Measurements from ENCODE around the gene ASIC3.
"Not testable (repeated sequence)": the region's sequence is repeated elsewhere in the genome, so short reads cannot be mapped to it uniquely, and the experiment has no call there.

The ASIC3 gene

GRCh38 chr7:151035026-151035717 lies 13.2 kb upstream of the ASIC3 start:
- Histone ChIP-seq H3K4me1 (ENCODE audit: control insufficient read depth, insufficient read depth, low read length) (peaks cover 10% of the 10 kb centered on the region), H3K9ac (ENCODE audit: low read length in 2 of 2) (no peak overlapping the region), H3K9me3 (ENCODE audit: control insufficient read depth in 2 of 2, low read length in 2 of 2) (no peaks in the 10 kb centered on the region), H3K36me3 (ENCODE audit: control insufficient read depth in 2 of 2, insufficient read depth in 2 of 2, low read length in 2 of 2) (peaks cover 18 to 25% of the 10 kb centered on the region in 2 donors), H3K4me3 (ENCODE audit: low read length in 2 of 2) (no peak overlapping the region), H3K27ac (ENCODE audit: low read length) (no peak overlapping the region), H3K27me3 (ENCODE audit: control insufficient read depth in 1 of 2, insufficient read depth in 2 of 2, low read length in 2 of 2) (no peaks in the 10 kb centered on the region)

- H3K36me3 ChIP-seq (ENCODE audit: control insufficient read depth in 2 of 2, insufficient read depth in 2 of 2, low read length in 2 of 2): peaks cover 18 to 25% of the 10 kb centered on the region in 2 donors
These were observed 12.4 kb upstream of the ASIC3 start for GRCh38 chr7:151035902-151036301.

GRCh38 chr7:151038951-151039849 lies 9.1 kb upstream of the ASIC3 start:
- peaks cover 29 to 35% of the 10 kb centered on the region in 2 donors for H3K36me3 ChIP-seq (ENCODE audit: control insufficient read depth in 2 of 2, insufficient read depth in 2 of 2, low read length in 2 of 2)
- no peak overlapping the region for H3K4me3 ChIP-seq (ENCODE audit: low read length in 2 of 2)
- H3K27ac ChIP-seq (ENCODE audit: low read length): no peak overlapping the region
- no peaks in the 10 kb centered on the region for H3K9me3 ChIP-seq (ENCODE audit: control insufficient read depth in 2 of 2, low read length in 2 of 2)
- no peaks in the 10 kb centered on the region for H3K27me3 ChIP-seq (ENCODE audit: control insufficient read depth in 1 of 2, insufficient read depth in 2 of 2, low read length in 2 of 2)
- peaks cover 10% of the 10 kb centered on the region for H3K4me1 ChIP-seq (ENCODE audit: control insufficient read depth, insufficient read depth, low read length)
- H3K9ac ChIP-seq (ENCODE audit: low read length in 2 of 2): no peak overlapping the region

More at GRCh38 chr7:151035902-151036301, 12.4 kb upstream of the ASIC3 start:
- no peaks in the 10 kb centered on the region for H3K27me3 ChIP-seq (ENCODE audit: control insufficient read depth in 1 of 2, insufficient read depth in 2 of 2, low read length in 2 of 2)
- no peak overlapping the region for H3K4me3 ChIP-seq (ENCODE audit: low read length in 2 of 2)
- peaks cover 10% of the 10 kb centered on the region for H3K4me1 ChIP-seq (ENCODE audit: control insufficient read depth, insufficient read depth, low read length)
- no peak overlapping the region for H3K27ac ChIP-seq (ENCODE audit: low read length)
- no peak overlapping the region for H3K9ac ChIP-seq (ENCODE audit: low read length in 2 of 2)
- H3K9me3 ChIP-seq (ENCODE audit: control insufficient read depth in 2 of 2, low read length in 2 of 2): no peaks in the 10 kb centered on the region

- Histone ChIP-seq H3K36me3 (ENCODE audit: control insufficient read depth in 2 of 2, insufficient read depth in 2 of 2, low read length in 2 of 2) (peaks cover 27 to 37% of the 10 kb centered on the region in 2 donors), H3K27ac (ENCODE audit: low read length) (no peak overlapping the region), H3K9me3 (ENCODE audit: control insufficient read depth in 2 of 2, low read length in 2 of 2) (no peaks in the 10 kb centered on the region), H3K9ac (ENCODE audit: low read length in 2 of 2) (no peak overlapping the region), H3K4me3 (ENCODE audit: low read length in 2 of 2) (no peak overlapping the region), H3K4me1 (ENCODE audit: control insufficient read depth, insufficient read depth, low read length) (peaks cover 10% of the 10 kb centered on the region), H3K27me3 (ENCODE audit: control insufficient read depth in 1 of 2, insufficient read depth in 2 of 2, low read length in 2 of 2) (no peaks in the 10 kb centered on the region)
These were observed 8.3 kb upstream of the ASIC3 start for GRCh38 chr7:151039850-151040548.

GRCh38 chr7:151040616-151041375 lies 7.5 kb upstream of the ASIC3 start:
- no peaks in the 10 kb centered on the region for H3K27me3 ChIP-seq (ENCODE audit: control insufficient read depth in 1 of 2, insufficient read depth in 2 of 2, low read length in 2 of 2)
- no peaks in the 10 kb centered on the region for H3K9me3 ChIP-seq (ENCODE audit: control insufficient read depth in 2 of 2, low read length in 2 of 2)
- no peak overlapping the region for H3K9ac ChIP-seq (ENCODE audit: low read length in 2 of 2)
- peaks cover 10% of the 10 kb centered on the region for H3K4me1 ChIP-seq (ENCODE audit: control insufficient read depth, insufficient read depth, low read length)
- H3K4me3 ChIP-seq (ENCODE audit: low read length in 2 of 2): no peak overlapping the region
- peaks cover 20 to 31% of the 10 kb centered on the region in 2 donors for H3K36me3 ChIP-seq (ENCODE audit: control insufficient read depth in 2 of 2, insufficient read depth in 2 of 2, low read length in 2 of 2)
- no peak overlapping the region for H3K27ac ChIP-seq (ENCODE audit: low read length)

GRCh38 chr7:151043449-151043848 lies 4.9 kb upstream of the ASIC3 start:
- peaks cover 11 to 22% of the 10 kb centered on the region in 2 donors for H3K36me3 ChIP-seq (ENCODE audit: control insufficient read depth in 2 of 2, insufficient read depth in 2 of 2, low read length in 2 of 2)
- H3K9me3 ChIP-seq (ENCODE audit: control insufficient read depth in 2 of 2, low read length in 2 of 2); H3K4me3 ChIP-seq (ENCODE audit: low read length in 2 of 2); H3K27me3 ChIP-seq (ENCODE audit: control insufficient read depth in 1 of 2, insufficient read depth in 2 of 2, low read length in 2 of 2); H3K9ac ChIP-seq (ENCODE audit: low read length in 2 of 2); H3K27ac ChIP-seq (ENCODE audit: low read length): not testable (repeated sequence)
- peaks cover 15% of the 10 kb centered on the region for H3K4me1 ChIP-seq (ENCODE audit: control insufficient read depth, insufficient read depth, low read length)

GRCh38 chr7:151043959-151044358 lies 4.4 kb upstream of the ASIC3 start:
- Histone ChIP-seq H3K36me3 (ENCODE audit: control insufficient read depth in 2 of 2, insufficient read depth in 2 of 2, low read length in 2 of 2) (peaks cover 11 to 22% of the 10 kb centered on the region in 2 donors), H3K9me3 (ENCODE audit: control insufficient read depth in 2 of 2, low read length in 2 of 2) (no peaks in the 10 kb centered on the region), H3K4me3 (ENCODE audit: low read length in 2 of 2) (no peak overlapping the region), H3K9ac (ENCODE audit: low read length in 2 of 2) (no peak overlapping the region), H3K27ac (ENCODE audit: low read length) (no peak overlapping the region), H3K4me1 (ENCODE audit: control insufficient read depth, insufficient read depth, low read length) (peaks cover 10% of the 10 kb centered on the region), H3K27me3 (ENCODE audit: control insufficient read depth in 1 of 2, insufficient read depth in 2 of 2, low read length in 2 of 2) (no peaks in the 10 kb centered on the region)

- Histone ChIP-seq H3K36me3 (ENCODE audit: control insufficient read depth in 2 of 2, insufficient read depth in 2 of 2, low read length in 2 of 2) (peaks cover 11 to 21% of the 10 kb centered on the region in 2 donors), H3K27ac (ENCODE audit: low read length) (no peak overlapping the region)
These were observed 3.1 kb upstream of the ASIC3 start for GRCh38 chr7:151045262-151045661.

GRCh38 chr7:151045967-151046366 lies 2.4 kb upstream of the ASIC3 start:
- H3K27me3 ChIP-seq (ENCODE audit: control insufficient read depth in 1 of 2, insufficient read depth in 2 of 2, low read length in 2 of 2): no peaks in the 10 kb centered on the region
- peaks cover 11 to 21% of the 10 kb centered on the region in 2 donors for H3K36me3 ChIP-seq (ENCODE audit: control insufficient read depth in 2 of 2, insufficient read depth in 2 of 2, low read length in 2 of 2)

More at GRCh38 chr7:151045262-151045661, 3.1 kb upstream of the ASIC3 start:
- no peak overlapping the region for H3K9ac ChIP-seq (ENCODE audit: low read length in 2 of 2)
- peaks cover 4% of the 10 kb centered on the region for H3K4me1 ChIP-seq (ENCODE audit: control insufficient read depth, insufficient read depth, low read length)
- no peaks in the 10 kb centered on the region for H3K9me3 ChIP-seq (ENCODE audit: control insufficient read depth in 2 of 2, low read length in 2 of 2)
- H3K27me3 ChIP-seq (ENCODE audit: control insufficient read depth in 1 of 2, insufficient read depth in 2 of 2, low read length in 2 of 2): no peaks in the 10 kb centered on the region
- H3K4me3 ChIP-seq (ENCODE audit: low read length in 2 of 2): no peak overlapping the region

More at GRCh38 chr7:151045967-151046366, 2.4 kb upstream of the ASIC3 start:
- H3K4me1 ChIP-seq (ENCODE audit: control insufficient read depth, insufficient read depth, low read length): peaks cover 7% of the 10 kb centered on the region
- no peak overlapping the region for H3K4me3 ChIP-seq (ENCODE audit: low read length in 2 of 2)
- H3K9ac ChIP-seq (ENCODE audit: low read length in 2 of 2): no peak overlapping the region
- H3K27ac ChIP-seq (ENCODE audit: low read length): no peak overlapping the region
- H3K9me3 ChIP-seq (ENCODE audit: control insufficient read depth in 2 of 2, low read length in 2 of 2): no peaks in the 10 kb centered on the region
